Activated CD8-positive, alpha-beta T cell treated with anti-CD3 and anti-CD28 coated beads for 36 hours (primary cell): Measurements from ENCODE around the gene RHOXF2. TPM values are rescaled to one million over a fixed set of nuclear protein-coding genes. Genes with fewer than 3 reads are reported as not detected.

Experiments used
- ATAC-seq: fragments of 200-7000 bp; cut with Tn5 transposase; one replicate; pipeline ENCODE4 v1.10.0; 2021; ENCODE audit warnings: mild to moderate bottlenecking, moderate library complexity
- CTCF ChIA-PET: fragments of 350-600 bp; sonication (Branson Sonifier 250); formaldehyde crosslinking; loops from one replicate; lab custom pipeline; 2021; ENCODE audit warnings: antibody characterized with exemption; lab: Charles Lee
- POLR2A ChIA-PET: fragments of 350-600 bp; sonication (Branson Sonifier 250); formaldehyde crosslinking; loops from one replicate; lab custom pipeline; 2021; ENCODE audit warnings: antibody characterized with exemption; lab: Charles Lee
- DNase-seq: peaks from one replicate; pipeline ENCODE4 v3.0.0-alpha.2; 2020
- H3K27ac Mint-ChIP-seq: one replicate; pipeline ENCODE4 v1.8.0; 2021; ENCODE audit warnings: mild to moderate bottlenecking, mixed read lengths
- H3K27me3 Mint-ChIP-seq: one replicate; pipeline ENCODE4 v1.8.0; 2021; ENCODE audit warnings: mixed read lengths
- H3K36me3 Mint-ChIP-seq: one replicate; pipeline ENCODE4 v1.8.0; 2021; ENCODE audit warnings: low read depth, mixed read lengths
- H3K4me1 Mint-ChIP-seq: one replicate; pipeline ENCODE4 v1.8.0; 2021; ENCODE audit warnings: low read depth, mixed read lengths
- H3K4me3 Mint-ChIP-seq: one replicate; pipeline ENCODE4 v1.8.0; 2021; ENCODE audit warnings: mild to moderate bottlenecking, moderate library complexity, mixed read lengths
- H3K9me3 Mint-ChIP-seq: one replicate; pipeline ENCODE4 v1.8.0; 2021; ENCODE audit warnings: mixed read lengths
- CTCF ChIP-seq: fragments of 200-600 bp; IDR thresholded peaks from one replicate; pipeline ENCODE4 v1.8.0; 2022; ENCODE audit warnings: antibody characterized with exemption, mild to moderate bottlenecking
- intact Hi-C: fragments of 100-400 bp; cut with micrococcal nuclease; formaldehyde crosslinking; loops from one replicate; pipeline ENCODE4 v1.10.0; 2022
- total RNA-seq, 2 experiments: library from RNA; stranded (reverse); gene quantifications; one replicate each; pipeline ENCODE4 v1.2.3, GENCODE V29; 2021

RHOXF2 gene
- total RNA-seq, 2 experiments from 2014 or later, result not detected

- H3K36me3 Mint-ChIP-seq, result no peaks in the 10 kb centered on the region
- TF ChIP-seq CTCF, result no peak
- no peaks in the 10 kb centered on the region for H3K9me3 Mint-ChIP-seq
- H3K4me3 Mint-ChIP-seq, result no peak overlapping the region
- no peaks in the 10 kb centered on the region for H3K4me1 Mint-ChIP-seq
- intact Hi-C loops, result no loop called here
- DNase-seq (no peak), ATAC-seq (no peak)
- H3K27me3 Mint-ChIP-seq, result no peaks in the 10 kb centered on the region
- no peak overlapping the region for H3K27ac Mint-ChIP-seq
- ChIA-PET CTCF (no interaction called here), POLR2A (no interaction called here)
Observed at GRCh38 chrX:120207009-120207605, 48.7 kb downstream of the RHOXF2 start.

GRCh38 chrX:120213438-120214265 is 55.2 kb downstream of the RHOXF2 start:
- no peaks in the 10 kb centered on the region for H3K36me3 Mint-ChIP-seq
- no peak overlapping the region for H3K4me3 Mint-ChIP-seq
- peak; percentile 57 for TF ChIP-seq CTCF
- intact Hi-C loops, result no loop called here
- ChIA-PET POLR2A (no interaction called here), CTCF (interaction anchor here (0.7 to 2.2 kb wide), 15 partner anchors 9 to 252 kb away, joined by 3 to 35 read pairs (median 3); no protein-coding TSS in a partner anchor)
- H3K27me3 Mint-ChIP-seq, result no peaks in the 10 kb centered on the region
- peaks cover 10% of the 10 kb centered on the region for H3K4me1 Mint-ChIP-seq
- DNase-seq (peak; percentile 73), ATAC-seq (peak; percentile 83)
- H3K27ac Mint-ChIP-seq, result no peak overlapping the region
- H3K9me3 Mint-ChIP-seq, result no peaks in the 10 kb centered on the region

Other genes with a start within 250 kb of the RHOXF2 start
- gene NKAP, start 214.9 kb upstream of the RHOXF2 start, total RNA-seq, result 10 to 100 TPM in 1 of 2 experiments, 1 to 10 TPM in 1; 10.0 to 12.2 TPM
- not detected for gene RHOXF2B, start 80.9 kb upstream of the RHOXF2 start, total RNA-seq
- not detected for gene RHOXF1, start 42.7 kb upstream of the RHOXF2 start, total RNA-seq
- 10 to 100 TPM; 11.6 to 12.4 TPM for gene ZBTB33, start 92.2 kb downstream of the RHOXF2 start, total RNA-seq
- not detected for gene TMEM255A, start 152.8 kb downstream of the RHOXF2 start, total RNA-seq
- not detected for gene ATP1B4, start 203.5 kb downstream of the RHOXF2 start, total RNA-seq